NT2/D1 (cell line): ENCODE measurements around the gene ADARB2.

ENCODE experiments used
- SUZ12 ChIP-seq: IDR thresholded peaks from 2 replicates; pipeline ENCODE4 v1.6.1; 2011; ENCODE audit not compliant: insufficient read length, insufficient read depth; ENCODE audit errors: extremely low read depth
- YY1 ChIP-seq: IDR thresholded peaks from 2 replicates; pipeline ENCODE4 v1.6.1; 2011; ENCODE audit not compliant: insufficient read length, insufficient read depth
- ZNF274 ChIP-seq: IDR thresholded peaks from 2 replicates; pipeline ENCODE4 v1.6.1; 2011; ENCODE audit warnings: mild to moderate bottlenecking, low read depth, low read length

- TF ChIP-seq ZNF274 (no peak), SUZ12 (no peak), YY1 (no peak)
Measured at GRCh38 chr10:1142596-1142995, 594.7 kb downstream of the ADARB2 start.
